WTC11 (cell line): ENCODE data around the gene CXCL5. TPM values are rescaled to one million over a fixed set of nuclear protein-coding genes. Genes with fewer than 3 reads are reported as not detected.

Experiments used
- ATAC-seq: fragments of 200-7000 bp; cut with Tn5 transposase; 2 replicates; pipeline ENCODE4 v1.10.0; 2021; ENCODE audit warnings: mild to moderate bottlenecking, moderate library complexity
- CTCF ChIA-PET: fragments of 300-600 bp; sonication (Branson Sonifier 250); formaldehyde crosslinking; loops from one replicate; lab custom pipeline; 2021; ENCODE audit warnings: antibody characterized with exemption; lab: Charles Lee
- POLR2A ChIA-PET: fragments of 350-600 bp; sonication (Branson Sonifier 250); formaldehyde crosslinking; loops from one replicate; lab custom pipeline; 2021; ENCODE audit warnings: antibody characterized with exemption; lab: Charles Lee
- DNase-seq: peaks from one replicate; pipeline ENCODE4 v3.0.0; 2021; ENCODE audit warnings: low spot score
- H3K27ac Mint-ChIP-seq: 2 replicates; pipeline ENCODE4 v1.8.0; 2021; ENCODE audit warnings: mixed read lengths
- H3K27me3 Mint-ChIP-seq: 2 replicates; pipeline ENCODE4 v1.8.0; 2021; ENCODE audit warnings: low read depth, mild to moderate bottlenecking, moderate library complexity, mixed read lengths
- H3K36me3 Mint-ChIP-seq: 2 replicates; pipeline ENCODE4 v1.8.0; 2021; ENCODE audit warnings: mixed read lengths
- H3K4me1 Mint-ChIP-seq: 2 replicates; pipeline ENCODE4 v1.8.0; 2022; ENCODE audit warnings: mixed read lengths
- H3K4me3 Mint-ChIP-seq: 2 replicates; pipeline ENCODE4 v1.8.0; 2021; ENCODE audit warnings: mild to moderate bottlenecking, moderate library complexity, mixed read lengths
- H3K9me3 Mint-ChIP-seq: 2 replicates; pipeline ENCODE4 v1.8.0; 2021; ENCODE audit warnings: mixed read lengths
- ATF1 ChIP-seq: sonication (generic); formaldehyde crosslinking; IDR thresholded peaks from 2 replicates; pipeline ENCODE4 v1.8.1; 2023; ENCODE audit warnings: mild to moderate bottlenecking, moderate library complexity, missing genetic modification reagents
- FOXJ3 ChIP-seq: sonication (generic); formaldehyde crosslinking; IDR thresholded peaks from 2 replicates; pipeline ENCODE4 v1.9.0; 2021; ENCODE audit warnings: missing genetic modification reagents, mild to moderate bottlenecking, borderline replicate concordance
- MYBL2 ChIP-seq: sonication (generic); formaldehyde crosslinking; IDR thresholded peaks from 2 replicates; pipeline ENCODE4 v1.8.1; 2023; ENCODE audit warnings: mild to moderate bottlenecking, moderate library complexity, missing genetic modification reagents
- NFATC4 ChIP-seq: fragments of 250-450 bp; sonication (Bioruptor Pico); IDR thresholded peaks from 2 replicates; pipeline ENCODE4 v1.9.0; 2021; ENCODE audit warnings: mild to moderate bottlenecking
- NFYB ChIP-seq: sonication (generic); formaldehyde crosslinking; conservative IDR thresholded peaks from 2 replicates; pipeline ENCODE4 v1.8.0; 2022; ENCODE audit warnings: low read depth, missing genetic modification reagents
- NR1H2 ChIP-seq: sonication (generic); formaldehyde crosslinking; IDR thresholded peaks from 2 replicates; pipeline ENCODE4 v1.9.0; 2021; ENCODE audit warnings: mild to moderate bottlenecking, moderate library complexity, missing genetic modification reagents
- SOX15 ChIP-seq: fragments of 250-450 bp; sonication (Bioruptor Pico); IDR thresholded peaks from 2 replicates; pipeline ENCODE4 v1.9.0; 2021; ENCODE audit warnings: mild to moderate bottlenecking
- total RNA-seq: library from RNA; stranded (reverse); gene quantifications from 3 replicates; pipeline ENCODE4 v1.2.3, GENCODE V29; 2021
- TF ChIP-seq, protein P1 (sequence below): fragments of 250-450 bp; sonication (Bioruptor Pico); IDR thresholded peaks from 2 replicates; pipeline ENCODE4 v2.1.2; 2022; ENCODE audit warnings: mild to moderate bottlenecking, moderate library complexity
- TF ChIP-seq, protein P2 (sequence below): sonication (generic); formaldehyde crosslinking; conservative IDR thresholded peaks from 2 replicates; pipeline ENCODE4 v1.8.1; 2023; ENCODE audit warnings: mild to moderate bottlenecking, low read depth, missing genetic modification reagents, moderate library complexity
- TF ChIP-seq, protein P3 (sequence below): sonication (generic); formaldehyde crosslinking; IDR thresholded peaks from 2 replicates; pipeline ENCODE4 v1.8.0; 2022; ENCODE audit warnings: missing genetic modification reagents
- TF ChIP-seq, protein P4 (sequence below): sonication (generic); formaldehyde crosslinking; IDR thresholded peaks from 2 replicates; pipeline ENCODE4 v1.8.1; 2022; ENCODE audit warnings: missing genetic modification reagents, borderline replicate concordance
- TF ChIP-seq, protein P5 (sequence below): sonication (generic); formaldehyde crosslinking; IDR thresholded peaks from 2 replicates; pipeline ENCODE4 v1.8.1; 2023; ENCODE audit warnings: mild to moderate bottlenecking, moderate library complexity, missing genetic modification reagents
- TF ChIP-seq, protein P6 (sequence below): fragments of 250-450 bp; sonication (Bioruptor Pico); IDR thresholded peaks from 2 replicates; pipeline ENCODE4 v1.9.0; 2021; ENCODE audit warnings: mild to moderate bottlenecking, borderline replicate concordance
- TF ChIP-seq, protein P7 (sequence below): sonication (generic); formaldehyde crosslinking; IDR thresholded peaks from 2 replicates; pipeline ENCODE4 v1.8.1; 2022; ENCODE audit warnings: mild to moderate bottlenecking, missing genetic modification reagents, moderate library complexity, borderline replicate concordance
- TF ChIP-seq, protein P8 (sequence below): sonication (generic); formaldehyde crosslinking; IDR thresholded peaks from 2 replicates; pipeline ENCODE4 v1.8.0; 2022; ENCODE audit warnings: mild to moderate bottlenecking, missing genetic modification reagents
- TF ChIP-seq, protein P9 (sequence below): sonication (generic); formaldehyde crosslinking; IDR thresholded peaks from 2 replicates; pipeline ENCODE4 v1.8.0; 2023; ENCODE audit warnings: missing genetic modification reagents

Gene CXCL5
- total RNA-seq, 1 experiment from 2014 or later: 3.6 TPM

DNA sequence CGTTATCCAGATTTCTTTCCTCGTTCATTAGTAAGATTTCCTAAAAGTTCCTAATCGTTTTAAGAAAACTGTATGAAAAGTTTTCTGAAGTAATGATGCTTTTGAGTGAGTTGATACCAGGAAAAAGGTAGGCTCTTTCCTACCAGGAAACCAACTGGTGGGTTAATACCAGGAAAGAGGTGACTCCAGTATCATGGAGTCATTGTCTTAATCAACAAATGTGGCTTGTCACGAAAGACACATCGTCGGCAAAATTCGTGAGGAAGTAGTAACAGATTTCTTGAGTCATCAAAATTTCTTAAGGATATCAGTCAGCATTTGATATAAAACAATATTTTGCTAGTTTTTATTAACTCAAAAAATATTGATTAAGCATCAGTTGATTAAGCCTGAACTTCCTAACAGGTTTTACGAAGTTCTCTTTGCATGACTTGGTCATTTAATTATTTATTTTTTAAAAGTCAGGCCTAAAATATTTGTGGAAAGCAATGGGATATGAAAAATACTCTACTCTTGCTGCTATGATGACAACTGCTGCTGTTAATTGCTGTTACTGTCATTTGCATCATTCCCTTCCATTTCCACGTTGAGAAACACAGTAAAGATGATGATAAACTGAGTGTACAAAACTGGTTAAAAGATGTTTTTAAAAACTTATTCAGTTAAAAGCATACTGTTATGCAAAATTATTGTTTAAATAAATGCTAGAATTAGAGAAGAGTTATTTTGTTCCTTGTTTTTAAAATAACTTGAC lies 7.3 kb downstream of the CXCL5 start:
- no peak for ATAC-seq
- TF ChIP-seq NR1H2 (CRISPR knock-in tag) (no peak), MYBL2 (CRISPR knock-in tag) (no peak), FOXJ3 (CRISPR knock-in tag) (no peak), SOX15 (CRISPR knock-in tag) (no peak), ATF1 (CRISPR knock-in tag) (no peak), NFYB (CRISPR knock-in tag) (no peak), NFATC4 (no peak)
- TF ChIP-seq, protein P1, sequence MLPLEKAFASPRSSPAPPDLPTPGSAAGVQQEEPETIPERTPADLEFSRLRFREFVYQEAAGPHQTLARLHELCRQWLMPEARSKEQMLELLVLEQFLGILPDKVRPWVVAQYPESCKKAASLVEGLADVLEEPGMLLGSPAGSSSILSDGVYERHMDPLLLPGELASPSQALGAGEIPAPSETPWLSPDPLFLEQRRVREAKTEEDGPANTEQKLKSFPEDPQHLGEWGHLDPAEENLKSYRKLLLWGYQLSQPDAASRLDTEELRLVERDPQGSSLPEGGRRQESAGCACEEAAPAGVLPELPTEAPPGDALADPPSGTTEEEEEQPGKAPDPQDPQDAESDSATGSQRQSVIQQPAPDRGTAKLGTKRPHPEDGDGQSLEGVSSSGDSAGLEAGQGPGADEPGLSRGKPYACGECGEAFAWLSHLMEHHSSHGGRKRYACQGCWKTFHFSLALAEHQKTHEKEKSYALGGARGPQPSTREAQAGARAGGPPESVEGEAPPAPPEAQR: no peak
- TF ChIP-seq, protein P2, sequence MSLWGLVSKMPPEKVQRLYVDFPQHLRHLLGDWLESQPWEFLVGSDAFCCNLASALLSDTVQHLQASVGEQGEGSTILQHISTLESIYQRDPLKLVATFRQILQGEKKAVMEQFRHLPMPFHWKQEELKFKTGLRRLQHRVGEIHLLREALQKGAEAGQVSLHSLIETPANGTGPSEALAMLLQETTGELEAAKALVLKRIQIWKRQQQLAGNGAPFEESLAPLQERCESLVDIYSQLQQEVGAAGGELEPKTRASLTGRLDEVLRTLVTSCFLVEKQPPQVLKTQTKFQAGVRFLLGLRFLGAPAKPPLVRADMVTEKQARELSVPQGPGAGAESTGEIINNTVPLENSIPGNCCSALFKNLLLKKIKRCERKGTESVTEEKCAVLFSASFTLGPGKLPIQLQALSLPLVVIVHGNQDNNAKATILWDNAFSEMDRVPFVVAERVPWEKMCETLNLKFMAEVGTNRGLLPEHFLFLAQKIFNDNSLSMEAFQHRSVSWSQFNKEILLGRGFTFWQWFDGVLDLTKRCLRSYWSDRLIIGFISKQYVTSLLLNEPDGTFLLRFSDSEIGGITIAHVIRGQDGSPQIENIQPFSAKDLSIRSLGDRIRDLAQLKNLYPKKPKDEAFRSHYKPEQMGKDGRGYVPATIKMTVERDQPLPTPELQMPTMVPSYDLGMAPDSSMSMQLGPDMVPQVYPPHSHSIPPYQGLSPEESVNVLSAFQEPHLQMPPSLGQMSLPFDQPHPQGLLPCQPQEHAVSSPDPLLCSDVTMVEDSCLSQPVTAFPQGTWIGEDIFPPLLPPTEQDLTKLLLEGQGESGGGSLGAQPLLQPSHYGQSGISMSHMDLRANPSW (CRISPR knock-in tag): no peak
- TF ChIP-seq, protein P3, sequence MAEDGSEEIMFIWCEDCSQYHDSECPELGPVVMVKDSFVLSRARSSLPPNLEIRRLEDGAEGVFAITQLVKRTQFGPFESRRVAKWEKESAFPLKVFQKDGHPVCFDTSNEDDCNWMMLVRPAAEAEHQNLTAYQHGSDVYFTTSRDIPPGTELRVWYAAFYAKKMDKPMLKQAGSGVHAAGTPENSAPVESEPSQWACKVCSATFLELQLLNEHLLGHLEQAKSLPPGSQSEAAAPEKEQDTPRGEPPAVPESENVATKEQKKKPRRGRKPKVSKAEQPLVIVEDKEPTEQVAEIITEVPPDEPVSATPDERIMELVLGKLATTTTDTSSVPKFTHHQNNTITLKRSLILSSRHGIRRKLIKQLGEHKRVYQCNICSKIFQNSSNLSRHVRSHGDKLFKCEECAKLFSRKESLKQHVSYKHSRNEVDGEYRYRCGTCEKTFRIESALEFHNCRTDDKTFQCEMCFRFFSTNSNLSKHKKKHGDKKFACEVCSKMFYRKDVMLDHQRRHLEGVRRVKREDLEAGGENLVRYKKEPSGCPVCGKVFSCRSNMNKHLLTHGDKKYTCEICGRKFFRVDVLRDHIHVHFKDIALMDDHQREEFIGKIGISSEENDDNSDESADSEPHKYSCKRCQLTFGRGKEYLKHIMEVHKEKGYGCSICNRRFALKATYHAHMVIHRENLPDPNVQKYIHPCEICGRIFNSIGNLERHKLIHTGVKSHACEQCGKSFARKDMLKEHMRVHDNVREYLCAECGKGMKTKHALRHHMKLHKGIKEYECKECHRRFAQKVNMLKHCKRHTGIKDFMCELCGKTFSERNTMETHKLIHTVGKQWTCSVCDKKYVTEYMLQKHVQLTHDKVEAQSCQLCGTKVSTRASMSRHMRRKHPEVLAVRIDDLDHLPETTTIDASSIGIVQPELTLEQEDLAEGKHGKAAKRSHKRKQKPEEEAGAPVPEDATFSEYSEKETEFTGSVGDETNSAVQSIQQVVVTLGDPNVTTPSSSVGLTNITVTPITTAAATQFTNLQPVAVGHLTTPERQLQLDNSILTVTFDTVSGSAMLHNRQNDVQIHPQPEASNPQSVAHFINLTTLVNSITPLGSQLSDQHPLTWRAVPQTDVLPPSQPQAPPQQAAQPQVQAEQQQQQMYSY (CRISPR knock-in tag): no peak
- TF ChIP-seq, protein P4, sequence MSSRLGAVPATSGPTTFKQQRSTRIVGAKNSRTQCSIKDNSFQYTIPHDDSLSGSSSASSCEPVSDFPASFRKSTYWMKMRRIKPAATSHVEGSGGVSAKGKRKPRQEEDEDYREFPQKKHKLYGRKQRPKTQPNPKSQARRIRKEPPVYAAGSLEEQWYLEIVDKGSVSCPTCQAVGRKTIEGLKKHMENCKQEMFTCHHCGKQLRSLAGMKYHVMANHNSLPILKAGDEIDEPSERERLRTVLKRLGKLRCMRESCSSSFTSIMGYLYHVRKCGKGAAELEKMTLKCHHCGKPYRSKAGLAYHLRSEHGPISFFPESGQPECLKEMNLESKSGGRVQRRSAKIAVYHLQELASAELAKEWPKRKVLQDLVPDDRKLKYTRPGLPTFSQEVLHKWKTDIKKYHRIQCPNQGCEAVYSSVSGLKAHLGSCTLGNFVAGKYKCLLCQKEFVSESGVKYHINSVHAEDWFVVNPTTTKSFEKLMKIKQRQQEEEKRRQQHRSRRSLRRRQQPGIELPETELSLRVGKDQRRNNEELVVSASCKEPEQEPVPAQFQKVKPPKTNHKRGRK (CRISPR knock-in tag): no peak
- TF ChIP-seq, protein P5, sequence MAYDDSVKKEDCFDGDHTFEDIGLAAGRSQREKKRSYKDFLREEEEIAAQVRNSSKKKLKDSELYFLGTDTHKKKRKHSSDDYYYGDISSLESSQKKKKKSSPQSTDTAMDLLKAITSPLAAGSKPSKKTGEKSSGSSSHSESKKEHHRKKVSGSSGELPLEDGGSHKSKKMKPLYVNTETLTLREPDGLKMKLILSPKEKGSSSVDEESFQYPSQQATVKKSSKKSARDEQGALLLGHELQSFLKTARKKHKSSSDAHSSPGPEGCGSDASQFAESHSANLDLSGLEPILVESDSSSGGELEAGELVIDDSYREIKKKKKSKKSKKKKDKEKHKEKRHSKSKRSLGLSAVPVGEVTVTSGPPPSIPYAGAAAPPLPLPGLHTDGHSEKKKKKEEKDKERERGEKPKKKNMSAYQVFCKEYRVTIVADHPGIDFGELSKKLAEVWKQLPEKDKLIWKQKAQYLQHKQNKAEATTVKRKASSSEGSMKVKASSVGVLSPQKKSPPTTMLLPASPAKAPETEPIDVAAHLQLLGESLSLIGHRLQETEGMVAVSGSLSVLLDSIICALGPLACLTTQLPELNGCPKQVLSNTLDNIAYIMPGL (CRISPR knock-in tag): no peak
- TF ChIP-seq, protein P6, sequence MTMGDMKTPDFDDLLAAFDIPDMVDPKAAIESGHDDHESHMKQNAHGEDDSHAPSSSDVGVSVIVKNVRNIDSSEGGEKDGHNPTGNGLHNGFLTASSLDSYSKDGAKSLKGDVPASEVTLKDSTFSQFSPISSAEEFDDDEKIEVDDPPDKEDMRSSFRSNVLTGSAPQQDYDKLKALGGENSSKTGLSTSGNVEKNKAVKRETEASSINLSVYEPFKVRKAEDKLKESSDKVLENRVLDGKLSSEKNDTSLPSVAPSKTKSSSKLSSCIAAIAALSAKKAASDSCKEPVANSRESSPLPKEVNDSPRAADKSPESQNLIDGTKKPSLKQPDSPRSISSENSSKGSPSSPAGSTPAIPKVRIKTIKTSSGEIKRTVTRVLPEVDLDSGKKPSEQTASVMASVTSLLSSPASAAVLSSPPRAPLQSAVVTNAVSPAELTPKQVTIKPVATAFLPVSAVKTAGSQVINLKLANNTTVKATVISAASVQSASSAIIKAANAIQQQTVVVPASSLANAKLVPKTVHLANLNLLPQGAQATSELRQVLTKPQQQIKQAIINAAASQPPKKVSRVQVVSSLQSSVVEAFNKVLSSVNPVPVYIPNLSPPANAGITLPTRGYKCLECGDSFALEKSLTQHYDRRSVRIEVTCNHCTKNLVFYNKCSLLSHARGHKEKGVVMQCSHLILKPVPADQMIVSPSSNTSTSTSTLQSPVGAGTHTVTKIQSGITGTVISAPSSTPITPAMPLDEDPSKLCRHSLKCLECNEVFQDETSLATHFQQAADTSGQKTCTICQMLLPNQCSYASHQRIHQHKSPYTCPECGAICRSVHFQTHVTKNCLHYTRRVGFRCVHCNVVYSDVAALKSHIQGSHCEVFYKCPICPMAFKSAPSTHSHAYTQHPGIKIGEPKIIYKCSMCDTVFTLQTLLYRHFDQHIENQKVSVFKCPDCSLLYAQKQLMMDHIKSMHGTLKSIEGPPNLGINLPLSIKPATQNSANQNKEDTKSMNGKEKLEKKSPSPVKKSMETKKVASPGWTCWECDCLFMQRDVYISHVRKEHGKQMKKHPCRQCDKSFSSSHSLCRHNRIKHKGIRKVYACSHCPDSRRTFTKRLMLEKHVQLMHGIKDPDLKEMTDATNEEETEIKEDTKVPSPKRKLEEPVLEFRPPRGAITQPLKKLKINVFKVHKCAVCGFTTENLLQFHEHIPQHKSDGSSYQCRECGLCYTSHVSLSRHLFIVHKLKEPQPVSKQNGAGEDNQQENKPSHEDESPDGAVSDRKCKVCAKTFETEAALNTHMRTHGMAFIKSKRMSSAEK: no peak
- TF ChIP-seq, protein P7, sequence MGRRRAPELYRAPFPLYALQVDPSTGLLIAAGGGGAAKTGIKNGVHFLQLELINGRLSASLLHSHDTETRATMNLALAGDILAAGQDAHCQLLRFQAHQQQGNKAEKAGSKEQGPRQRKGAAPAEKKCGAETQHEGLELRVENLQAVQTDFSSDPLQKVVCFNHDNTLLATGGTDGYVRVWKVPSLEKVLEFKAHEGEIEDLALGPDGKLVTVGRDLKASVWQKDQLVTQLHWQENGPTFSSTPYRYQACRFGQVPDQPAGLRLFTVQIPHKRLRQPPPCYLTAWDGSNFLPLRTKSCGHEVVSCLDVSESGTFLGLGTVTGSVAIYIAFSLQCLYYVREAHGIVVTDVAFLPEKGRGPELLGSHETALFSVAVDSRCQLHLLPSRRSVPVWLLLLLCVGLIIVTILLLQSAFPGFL (CRISPR knock-in tag): no peak
- TF ChIP-seq, protein P8, sequence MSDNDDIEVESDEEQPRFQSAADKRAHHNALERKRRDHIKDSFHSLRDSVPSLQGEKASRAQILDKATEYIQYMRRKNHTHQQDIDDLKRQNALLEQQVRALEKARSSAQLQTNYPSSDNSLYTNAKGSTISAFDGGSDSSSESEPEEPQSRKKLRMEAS (CRISPR knock-in tag): no peak
- TF ChIP-seq, protein P9, sequence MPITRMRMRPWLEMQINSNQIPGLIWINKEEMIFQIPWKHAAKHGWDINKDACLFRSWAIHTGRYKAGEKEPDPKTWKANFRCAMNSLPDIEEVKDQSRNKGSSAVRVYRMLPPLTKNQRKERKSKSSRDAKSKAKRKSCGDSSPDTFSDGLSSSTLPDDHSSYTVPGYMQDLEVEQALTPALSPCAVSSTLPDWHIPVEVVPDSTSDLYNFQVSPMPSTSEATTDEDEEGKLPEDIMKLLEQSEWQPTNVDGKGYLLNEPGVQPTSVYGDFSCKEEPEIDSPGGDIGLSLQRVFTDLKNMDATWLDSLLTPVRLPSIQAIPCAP (CRISPR knock-in tag): no peak
- TF ChIP-seq, all 79 proteins: peak for 0
- Mint-ChIP-seq H3K36me3 (peaks cover 4% of the 10 kb centered on the region; the same call in 1 of the 2 replicates), H3K4me1 (peaks cover 58% of the 10 kb centered on the region), H3K27ac (no peak overlapping the region), H3K27me3 (peaks cover 11% of the 10 kb centered on the region), H3K4me3 (no peak overlapping the region), H3K9me3 (peaks cover 13% of the 10 kb centered on the region)
- ChIA-PET CTCF (no interaction called here), POLR2A (no interaction called here)
- DNase-seq: no peak
